ENCODE results near the gene ZNF330.

DNA sequence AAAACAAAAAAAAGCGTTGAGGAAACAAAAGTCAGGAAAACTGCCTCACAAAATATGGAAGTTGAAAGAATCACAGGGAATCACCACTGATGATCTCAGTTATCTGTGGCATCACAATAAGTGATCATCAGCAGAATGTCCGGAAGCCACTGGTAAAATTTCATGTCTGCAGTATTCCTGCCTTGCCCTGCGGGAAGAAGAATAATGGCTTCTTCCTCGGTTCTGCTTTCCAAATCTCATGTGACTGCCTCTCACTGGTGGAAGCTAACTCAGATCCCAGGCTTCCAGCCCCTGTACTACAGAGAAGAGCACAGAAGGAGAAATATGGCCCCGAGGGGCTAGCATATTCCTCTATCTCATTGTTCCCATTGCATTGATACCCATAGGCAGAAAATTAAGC, 12.7 kb upstream of the ZNF330 start:
- TF ChIP-seq, protein P1, sequence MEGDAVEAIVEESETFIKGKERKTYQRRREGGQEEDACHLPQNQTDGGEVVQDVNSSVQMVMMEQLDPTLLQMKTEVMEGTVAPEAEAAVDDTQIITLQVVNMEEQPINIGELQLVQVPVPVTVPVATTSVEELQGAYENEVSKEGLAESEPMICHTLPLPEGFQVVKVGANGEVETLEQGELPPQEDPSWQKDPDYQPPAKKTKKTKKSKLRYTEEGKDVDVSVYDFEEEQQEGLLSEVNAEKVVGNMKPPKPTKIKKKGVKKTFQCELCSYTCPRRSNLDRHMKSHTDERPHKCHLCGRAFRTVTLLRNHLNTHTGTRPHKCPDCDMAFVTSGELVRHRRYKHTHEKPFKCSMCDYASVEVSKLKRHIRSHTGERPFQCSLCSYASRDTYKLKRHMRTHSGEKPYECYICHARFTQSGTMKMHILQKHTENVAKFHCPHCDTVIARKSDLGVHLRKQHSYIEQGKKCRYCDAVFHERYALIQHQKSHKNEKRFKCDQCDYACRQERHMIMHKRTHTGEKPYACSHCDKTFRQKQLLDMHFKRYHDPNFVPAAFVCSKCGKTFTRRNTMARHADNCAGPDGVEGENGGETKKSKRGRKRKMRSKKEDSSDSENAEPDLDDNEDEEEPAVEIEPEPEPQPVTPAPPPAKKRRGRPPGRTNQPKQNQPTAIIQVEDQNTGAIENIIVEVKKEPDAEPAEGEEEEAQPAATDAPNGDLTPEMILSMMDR (IDR thresholded peaks at IDR 0.05): no peak
- TF ChIP-seq POLR2AphosphoS5 (IDR thresholded peaks at IDR 0.05) (no peak), POLR2A (IDR thresholded peaks at IDR 0.05) (no peak), EP300 (IDR thresholded peaks at IDR 0.05) (no peak)

Data from suprapubic skin (tissue), 4 donors.